ENCODE data around the gene SCG3. TPM values are rescaled to one million over a fixed set of nuclear protein-coding genes. Genes with fewer than 3 reads are reported as not detected.
"Not testable (repeated sequence)": the region's sequence is repeated elsewhere in the genome, so short reads cannot be mapped to it uniquely, and the experiment has no call there.

Gene SCG3
- total RNA-seq, result not detected in 2 replicates

DNA sequence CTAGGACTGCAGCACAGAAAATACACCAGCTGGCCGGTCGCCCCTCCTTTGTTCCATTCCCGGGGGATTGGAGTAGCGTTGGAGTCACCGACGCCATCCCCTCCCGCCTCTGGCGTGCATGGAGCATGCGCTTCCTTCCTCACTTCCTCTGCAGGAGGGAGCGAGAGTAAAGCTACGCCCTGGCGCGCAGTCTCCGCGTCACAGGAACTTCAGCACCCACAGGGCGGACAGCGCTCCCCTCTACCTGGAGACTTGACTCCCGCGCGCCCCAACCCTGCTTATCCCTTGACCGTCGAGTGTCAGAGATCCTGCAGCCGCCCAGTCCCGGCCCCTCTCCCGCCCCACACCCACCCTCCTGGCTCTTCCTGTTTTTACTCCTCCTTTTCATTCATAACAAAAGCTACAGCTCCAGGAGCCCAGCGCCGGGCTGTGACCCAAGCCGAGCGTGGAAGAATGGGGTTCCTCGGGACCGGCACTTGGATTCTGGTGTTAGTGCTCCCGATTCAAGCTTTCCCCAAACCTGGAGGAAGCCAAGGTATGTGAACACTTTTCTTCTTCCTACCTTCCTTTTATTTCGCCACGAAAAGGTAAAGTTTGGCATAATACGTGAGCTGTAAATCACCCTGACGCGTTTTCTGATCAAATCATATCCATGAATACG lies at the start of gene SCG3:
TSS of gene SCG3 (plus strand) at position 201 of the 661 bp plus-strand sequence. CDS start at position 454, 253 bp downstream.
- intact Hi-C loops (cut with micrococcal nuclease), result loop anchor here (1.0 to 5.0 kb wide), 2 partner anchors 55 to 1909 kb away; no protein-coding TSS in a partner anchor
- H3K4me1 Mint-ChIP-seq (ENCODE audit: low read depth), result peaks cover 8% of the 10 kb centered on the region
- H3K36me3 Mint-ChIP-seq (ENCODE audit: low read depth), result peaks cover 2% of the 10 kb centered on the region
- peaks cover 39% of the 10 kb centered on the region for H3K27me3 Mint-ChIP-seq (ENCODE audit: insufficient read depth)
- no peak within 1 kb of the TSS for H3K27ac Mint-ChIP-seq
- peaks cover 5% of the 10 kb centered on the region for H3K9me3 Mint-ChIP-seq
- peak; percentile 55 for DNase-seq (ENCODE audit: low spot score)
- H3K4me3 Mint-ChIP-seq, result no peak within 1 kb of the TSS

- H3K9me3 Mint-ChIP-seq, result no peaks in the 10 kb centered on the region
- peaks cover 7% of the 10 kb centered on the region for H3K4me1 Mint-ChIP-seq (ENCODE audit: low read depth)
- H3K4me3 Mint-ChIP-seq, result no peak overlapping the region
- no peak for DNase-seq (ENCODE audit: low spot score)
- H3K27me3 Mint-ChIP-seq (ENCODE audit: insufficient read depth), result peaks cover 4% of the 10 kb centered on the region
- H3K36me3 Mint-ChIP-seq (ENCODE audit: low read depth), result no peaks in the 10 kb centered on the region
- intact Hi-C loops (cut with micrococcal nuclease), result no loop called here
- no peak overlapping the region for H3K27ac Mint-ChIP-seq
These were observed 46.6 kb upstream of the SCG3 start for GRCh38 chr15:51634591-51635198.

GRCh38 chr15:51641490-51642130 lies 39.7 kb upstream of the SCG3 start:
- H3K27ac Mint-ChIP-seq, result no peak overlapping the region
- H3K4me3 Mint-ChIP-seq, result no peak overlapping the region
- no peak for DNase-seq (ENCODE audit: low spot score)
- H3K27me3 Mint-ChIP-seq (ENCODE audit: insufficient read depth), result peaks cover 13% of the 10 kb centered on the region
- H3K4me1 Mint-ChIP-seq (ENCODE audit: low read depth), result no peaks in the 10 kb centered on the region
- H3K36me3 Mint-ChIP-seq (ENCODE audit: low read depth), result no peaks in the 10 kb centered on the region
- intact Hi-C loops (cut with micrococcal nuclease), result no loop called here
- H3K9me3 Mint-ChIP-seq, result no peaks in the 10 kb centered on the region

GRCh38 chr15:51642696-51643095 lies 38.6 kb upstream of the SCG3 start:
- H3K4me3 Mint-ChIP-seq, result no peak overlapping the region
- peaks cover 13% of the 10 kb centered on the region for H3K27me3 Mint-ChIP-seq (ENCODE audit: insufficient read depth)
- no peaks in the 10 kb centered on the region for H3K9me3 Mint-ChIP-seq
- H3K27ac Mint-ChIP-seq, result no peak overlapping the region
- no peak for DNase-seq (ENCODE audit: low spot score)
- H3K4me1 Mint-ChIP-seq (ENCODE audit: low read depth), result no peaks in the 10 kb centered on the region
- H3K36me3 Mint-ChIP-seq (ENCODE audit: low read depth), result no peaks in the 10 kb centered on the region
- intact Hi-C loops (cut with micrococcal nuclease), result no loop called here

- Mint-ChIP-seq H3K27ac (no peak overlapping the region), H3K4me3 (no peak overlapping the region), H3K27me3 (ENCODE audit: insufficient read depth) (peaks cover 17% of the 10 kb centered on the region), H3K9me3 (no peaks in the 10 kb centered on the region), H3K36me3 (ENCODE audit: low read depth) (no peaks in the 10 kb centered on the region), H3K4me1 (ENCODE audit: low read depth) (no peaks in the 10 kb centered on the region)
- DNase-seq (ENCODE audit: low spot score), result no peak
- intact Hi-C loops (cut with micrococcal nuclease), result no loop called here
These were observed 34.2 kb upstream of the SCG3 start for GRCh38 chr15:51647128-51647562.

- H3K27ac Mint-ChIP-seq; DNase-seq (ENCODE audit: low spot score); H3K4me3 Mint-ChIP-seq; intact Hi-C loops (cut with micrococcal nuclease); H3K36me3 Mint-ChIP-seq (ENCODE audit: low read depth); H3K4me1 Mint-ChIP-seq (ENCODE audit: low read depth); H3K9me3 Mint-ChIP-seq: not testable (repeated sequence)
- H3K27me3 Mint-ChIP-seq (ENCODE audit: insufficient read depth), result peaks cover 17% of the 10 kb centered on the region
These were observed 33.2 kb upstream of the SCG3 start for GRCh38 chr15:51648101-51648500.

- H3K4me1 Mint-ChIP-seq (ENCODE audit: low read depth); H3K9me3 Mint-ChIP-seq; intact Hi-C loops (cut with micrococcal nuclease); H3K4me3 Mint-ChIP-seq; H3K27ac Mint-ChIP-seq; H3K36me3 Mint-ChIP-seq (ENCODE audit: low read depth); DNase-seq (ENCODE audit: low spot score): not testable (repeated sequence)
- peaks cover 17% of the 10 kb centered on the region for H3K27me3 Mint-ChIP-seq (ENCODE audit: insufficient read depth)
These were observed 32.7 kb upstream of the SCG3 start for GRCh38 chr15:51648643-51649042.

- H3K4me3 Mint-ChIP-seq, result no peak overlapping the region
- H3K4me1 Mint-ChIP-seq (ENCODE audit: low read depth), result no peaks in the 10 kb centered on the region
- H3K36me3 Mint-ChIP-seq (ENCODE audit: low read depth), result no peaks in the 10 kb centered on the region
- H3K27me3 Mint-ChIP-seq (ENCODE audit: insufficient read depth), result peaks cover 9% of the 10 kb centered on the region
- no peaks in the 10 kb centered on the region for H3K9me3 Mint-ChIP-seq
- peak; percentile 37 for DNase-seq (ENCODE audit: low spot score)
- intact Hi-C loops (cut with micrococcal nuclease), result loop anchor here (1.0 to 5.0 kb wide), 3 partner anchors 86 to 267 kb away; no protein-coding TSS in a partner anchor
- H3K27ac Mint-ChIP-seq, result no peak overlapping the region
These were observed 31.4 kb upstream of the SCG3 start for GRCh38 chr15:51649659-51650521.

DNA sequence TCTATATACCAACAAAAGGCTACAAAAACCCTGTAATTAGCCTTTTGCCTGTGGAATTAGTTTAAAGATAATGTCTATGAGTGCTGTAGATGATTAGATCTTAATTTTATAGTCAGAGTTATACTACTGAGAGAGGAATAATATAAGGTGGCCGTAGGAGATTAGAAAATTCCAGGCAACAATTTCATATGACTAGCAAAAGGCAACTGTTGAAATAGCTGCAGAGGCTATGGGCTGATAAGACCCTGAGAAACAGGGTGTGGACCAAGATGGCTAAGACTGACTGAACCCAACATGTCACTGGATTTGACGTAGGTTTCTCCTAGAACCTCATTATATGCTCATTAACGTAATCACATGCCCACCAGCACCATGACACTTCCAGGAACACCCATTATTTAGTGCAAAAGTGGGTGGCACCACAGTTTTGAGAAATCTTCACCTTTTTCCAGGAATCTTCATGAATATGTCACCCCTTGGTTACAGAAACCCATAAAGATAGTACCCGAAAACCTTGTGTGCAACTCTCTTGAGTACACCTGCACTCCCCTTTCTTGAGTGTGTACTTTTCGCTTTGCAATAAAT lies 29.1 kb upstream of the SCG3 start:
- no peak overlapping the region for H3K27ac Mint-ChIP-seq
- peaks cover 6% of the 10 kb centered on the region for H3K27me3 Mint-ChIP-seq (ENCODE audit: insufficient read depth)
- no peaks in the 10 kb centered on the region for H3K9me3 Mint-ChIP-seq
- no peaks in the 10 kb centered on the region for H3K36me3 Mint-ChIP-seq (ENCODE audit: low read depth)
- H3K4me1 Mint-ChIP-seq (ENCODE audit: low read depth), result no peaks in the 10 kb centered on the region
- intact Hi-C loops (cut with micrococcal nuclease), result loop anchor here (5.0 kb wide), 1 partner anchor 265 kb away; no protein-coding TSS in a partner anchor
- DNase-seq (ENCODE audit: low spot score), result no peak
- no peak overlapping the region for H3K4me3 Mint-ChIP-seq

- intact Hi-C loops (cut with micrococcal nuclease); H3K36me3 Mint-ChIP-seq (ENCODE audit: low read depth); H3K27me3 Mint-ChIP-seq (ENCODE audit: insufficient read depth); DNase-seq (ENCODE audit: low spot score); H3K4me1 Mint-ChIP-seq (ENCODE audit: low read depth); H3K9me3 Mint-ChIP-seq; H3K27ac Mint-ChIP-seq; H3K4me3 Mint-ChIP-seq: not testable (repeated sequence)
These were observed 25.8 kb upstream of the SCG3 start for GRCh38 chr15:51655401-51656057.

DNA sequence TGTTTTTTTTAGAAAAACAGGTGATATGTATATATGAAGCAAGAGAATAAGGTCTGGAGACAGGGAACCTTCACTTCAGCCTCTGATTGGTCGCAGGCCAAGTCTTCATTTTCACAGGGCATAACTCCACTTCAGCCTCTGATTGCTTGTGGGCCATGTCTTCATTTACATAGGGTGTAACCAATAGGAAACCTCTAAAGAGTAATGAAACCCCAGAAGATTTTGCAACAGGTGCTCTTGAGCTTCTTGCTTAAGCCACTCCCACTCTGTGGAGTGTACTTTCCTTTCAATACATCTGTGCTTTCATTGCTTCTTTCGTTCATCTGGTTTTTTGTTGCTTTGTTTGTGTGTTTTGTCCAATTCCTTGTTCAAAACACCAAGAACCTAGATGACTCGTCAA lies 22.6 kb upstream of the SCG3 start:
- no peak for DNase-seq (ENCODE audit: low spot score)
- no peak overlapping the region for H3K27ac Mint-ChIP-seq
- H3K4me1 Mint-ChIP-seq (ENCODE audit: low read depth), result no peaks in the 10 kb centered on the region
- intact Hi-C loops (cut with micrococcal nuclease), result no loop called here
- peaks cover 7% of the 10 kb centered on the region for H3K27me3 Mint-ChIP-seq (ENCODE audit: insufficient read depth)
- no peaks in the 10 kb centered on the region for H3K9me3 Mint-ChIP-seq
- H3K36me3 Mint-ChIP-seq (ENCODE audit: low read depth), result no peaks in the 10 kb centered on the region
- H3K4me3 Mint-ChIP-seq, result no peak overlapping the region

- intact Hi-C loops (cut with micrococcal nuclease), result no loop called here
- no peak for DNase-seq (ENCODE audit: low spot score)
- Mint-ChIP-seq H3K27ac (no peak overlapping the region), H3K27me3 (ENCODE audit: insufficient read depth) (peaks cover 12% of the 10 kb centered on the region), H3K9me3 (no peaks in the 10 kb centered on the region), H3K4me3 (no peak overlapping the region), H3K4me1 (ENCODE audit: low read depth) (no peaks in the 10 kb centered on the region), H3K36me3 (ENCODE audit: low read depth) (no peaks in the 10 kb centered on the region)
These were observed 20.2 kb upstream of the SCG3 start for GRCh38 chr15:51661072-51661471.
